Esophagus muscularis mucosa (tissue), 3 donors: Measurements from ENCODE around the gene WDR38.

Experiments
- CTCF ChIP-seq, 3 experiments: fragments of 200-600 bp in 2 of 3; fragments of 450-650 bp in 1 of 3; sonication (generic) in 2 of 3; IDR thresholded peaks; one replicate each; pipeline ENCODE4 v1.5.1; 2017 to 2019; ENCODE audit warnings: antibody characterized with exemption in 3 of 3, mild to moderate bottlenecking in 2 of 3, moderate library complexity in 1 of 3
- POLR2A ChIP-seq: fragments of 450-650 bp; IDR thresholded peaks from one replicate; pipeline ENCODE4 v1.6.1; 2017; ENCODE audit warnings: antibody characterized with exemption, moderate library complexity, mild to moderate bottlenecking, low read depth

GRCh38 chr9:124886461-124886860 is 33.2 kb downstream of the WDR38 start:
- TF ChIP-seq CTCF (IDR thresholded peaks at IDR 0.05) (no peak), POLR2A (no peak)
